GM21619 (cell line): ENCODE results near the gene ESRRB.

Experiments
- ATAC-seq: cut with Tn5 transposase; IDR thresholded peaks from one replicate; pipeline ENCODE4 v1.9.1; 2021; ENCODE audit not compliant: unreplicated experiment

The ESRRB gene

GRCh38 chr14:76405627-76406026 lies 29.7 kb downstream of the ESRRB start:
- ATAC-seq: no peak

- no peak for ATAC-seq
Observed at GRCh38 chr14:76407449-76408150, 31.7 kb downstream of the ESRRB start.

GRCh38 chr14:76408877-76409276 lies 32.9 kb downstream of the ESRRB start:
- ATAC-seq: no peak

DNA sequence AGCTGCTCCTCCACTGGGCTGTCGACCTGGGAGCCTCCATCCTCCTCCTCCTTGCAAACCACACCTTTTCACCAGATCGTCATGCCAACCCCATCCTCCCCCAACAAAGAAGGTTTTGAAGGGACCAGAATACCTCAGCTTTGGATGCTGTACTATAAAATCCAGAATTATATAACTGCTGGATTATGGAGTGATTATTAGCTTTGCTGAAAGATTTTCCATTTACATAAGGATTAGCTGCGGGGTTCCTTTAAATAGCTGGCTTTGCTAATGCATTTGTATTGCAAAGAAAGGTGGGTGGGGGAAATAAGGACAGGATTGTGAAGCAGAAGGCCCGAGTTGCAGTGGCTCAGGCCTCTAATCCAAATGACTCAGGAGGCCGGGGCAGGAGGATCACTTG lies 36.6 kb downstream of the ESRRB start:
- no peak for ATAC-seq

DNA sequence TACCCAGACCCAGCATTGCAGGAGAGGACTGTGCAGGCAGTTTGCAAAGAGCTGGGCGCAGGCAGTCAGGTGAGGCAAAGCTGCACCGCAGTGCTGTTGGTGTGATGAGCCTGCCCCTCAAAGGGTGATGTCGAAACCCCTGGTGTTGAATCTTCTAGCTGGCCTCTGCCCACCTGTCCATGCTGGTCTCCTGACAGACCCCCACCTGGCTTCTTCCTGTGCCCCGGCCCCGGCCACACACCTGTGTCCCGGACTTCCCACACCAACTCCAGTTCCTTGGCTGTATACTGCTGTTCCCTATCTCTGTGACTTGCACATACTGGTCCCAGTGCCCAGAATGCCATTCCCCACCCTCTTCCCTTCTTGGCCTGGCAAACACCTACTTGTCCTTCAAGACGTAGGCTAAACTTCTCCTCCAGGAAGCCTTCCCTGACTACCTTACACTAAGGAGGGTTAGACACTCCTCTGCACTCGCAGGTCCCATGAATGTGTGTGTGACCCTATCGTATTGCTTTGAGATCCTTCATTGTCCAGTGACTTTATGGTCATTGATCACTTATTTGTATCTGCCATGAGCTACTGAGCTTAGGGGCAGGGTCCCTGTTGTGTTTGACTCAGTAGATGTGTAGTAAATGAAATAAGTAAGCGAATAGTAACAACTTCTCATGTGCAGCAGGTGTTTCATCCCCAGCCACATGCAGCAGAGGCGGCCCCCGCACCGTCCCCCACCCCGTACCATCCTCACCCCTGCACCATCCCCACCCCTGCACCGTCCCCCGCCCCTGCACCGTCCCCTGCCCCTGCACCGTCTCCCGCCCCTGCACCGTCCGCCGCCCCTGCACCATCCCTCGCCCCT lies 37.4 kb downstream of the ESRRB start:
- ATAC-seq: no peak

- no peak for ATAC-seq
Observed at GRCh38 chr14:76413962-76414600, 38.1 kb downstream of the ESRRB start.

DNA sequence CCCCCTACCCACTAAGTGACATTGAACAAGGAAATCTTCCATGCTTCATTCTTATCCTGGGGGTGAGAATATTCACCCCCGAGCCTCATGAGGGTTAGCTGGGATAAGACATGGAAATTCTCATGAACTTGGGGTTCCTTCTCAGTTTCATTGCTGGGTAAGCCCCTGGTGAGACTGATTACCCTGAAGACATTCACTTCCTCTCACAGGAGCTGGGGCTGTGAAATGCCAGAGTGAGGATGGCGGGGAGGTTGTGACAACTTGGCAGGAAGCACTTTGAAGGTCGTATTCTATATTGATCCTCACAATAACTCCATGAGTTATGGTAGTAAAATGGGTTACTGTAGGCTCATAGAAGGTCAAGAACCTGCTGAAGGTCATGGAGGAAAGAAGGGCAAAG lies 43.5 kb downstream of the ESRRB start:
- no peak for ATAC-seq

DNA sequence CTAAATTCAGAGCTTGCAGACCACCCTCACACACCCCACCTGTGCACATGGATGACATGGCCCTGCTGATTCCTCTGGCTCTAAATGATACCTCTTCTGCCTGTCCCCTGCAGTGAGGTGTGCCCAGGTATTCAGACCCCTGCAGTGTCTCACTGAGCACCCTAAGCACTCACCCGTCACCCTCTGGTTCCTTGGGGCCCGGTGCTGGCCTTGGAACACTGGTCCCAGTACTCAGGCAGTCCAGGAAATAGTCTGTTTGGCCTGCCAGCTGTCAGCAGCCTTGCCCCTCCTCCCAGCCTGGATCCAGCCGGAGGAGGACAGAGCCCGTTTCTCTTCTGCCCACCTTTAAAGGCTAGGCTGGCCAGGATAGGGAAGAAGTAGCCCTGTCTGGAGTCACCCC lies 44.9 kb downstream of the ESRRB start:
- ATAC-seq: no peak

GRCh38 chr14:76421662-76422061 lies 45.7 kb downstream of the ESRRB start:
- ATAC-seq: no peak

GRCh38 chr14:76422662-76423061 lies 46.7 kb downstream of the ESRRB start:
- ATAC-seq: no peak

- ATAC-seq: no peak
Observed at GRCh38 chr14:76423534-76423933, 47.6 kb downstream of the ESRRB start.

- no peak for ATAC-seq
Observed at GRCh38 chr14:76424359-76424758, 48.4 kb downstream of the ESRRB start.

- no peak for ATAC-seq
Observed at GRCh38 chr14:76426161-76426696, 50.3 kb downstream of the ESRRB start.

GRCh38 chr14:76428611-76429010 lies 52.7 kb downstream of the ESRRB start:
- ATAC-seq: no peak

DNA sequence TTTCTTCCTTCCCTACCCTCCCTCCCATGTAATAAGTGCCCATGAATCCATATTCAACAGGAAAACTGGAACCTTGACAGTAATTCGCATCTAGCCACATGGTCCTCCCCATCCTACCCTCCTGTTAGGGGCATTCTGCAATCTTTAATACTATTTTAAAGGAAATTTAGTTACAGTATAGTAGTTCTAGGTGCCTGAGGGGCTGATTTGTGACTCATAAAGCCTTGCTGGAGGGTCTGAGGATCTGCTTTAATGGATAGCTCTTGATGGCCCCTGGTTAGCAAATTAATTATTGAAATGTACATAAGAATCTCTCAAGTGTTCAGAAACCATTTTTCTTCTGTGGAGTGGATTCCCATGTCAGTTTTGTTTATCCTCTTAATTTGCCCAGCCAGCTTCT lies 54.1 kb downstream of the ESRRB start:
- ATAC-seq: no peak

- no peak for ATAC-seq
Observed at GRCh38 chr14:76430475-76430980, 54.6 kb downstream of the ESRRB start.

DNA sequence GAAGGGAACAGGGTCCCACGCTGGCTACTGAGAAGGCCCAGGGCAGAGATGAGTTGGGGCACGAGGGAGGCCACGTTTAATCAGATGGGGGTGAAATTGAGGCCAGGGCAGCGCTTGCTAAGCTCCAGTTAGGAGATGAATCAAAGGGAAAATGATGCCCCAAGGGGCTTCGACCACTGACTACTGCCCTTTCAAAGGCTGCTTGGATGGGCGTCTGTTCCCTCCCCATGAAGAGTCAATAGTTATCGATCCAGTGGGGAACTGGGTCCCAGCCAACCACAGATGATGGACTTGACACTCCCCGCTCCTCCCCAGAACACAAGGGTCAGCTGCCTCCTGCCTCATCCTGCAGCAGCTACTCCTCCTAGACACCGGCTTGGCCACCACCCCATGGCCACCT lies 55.6 kb downstream of the ESRRB start:
- ATAC-seq: no peak

- ATAC-seq: no peak
Observed at GRCh38 chr14:76432827-76433752, 57.2 kb downstream of the ESRRB start.

DNA sequence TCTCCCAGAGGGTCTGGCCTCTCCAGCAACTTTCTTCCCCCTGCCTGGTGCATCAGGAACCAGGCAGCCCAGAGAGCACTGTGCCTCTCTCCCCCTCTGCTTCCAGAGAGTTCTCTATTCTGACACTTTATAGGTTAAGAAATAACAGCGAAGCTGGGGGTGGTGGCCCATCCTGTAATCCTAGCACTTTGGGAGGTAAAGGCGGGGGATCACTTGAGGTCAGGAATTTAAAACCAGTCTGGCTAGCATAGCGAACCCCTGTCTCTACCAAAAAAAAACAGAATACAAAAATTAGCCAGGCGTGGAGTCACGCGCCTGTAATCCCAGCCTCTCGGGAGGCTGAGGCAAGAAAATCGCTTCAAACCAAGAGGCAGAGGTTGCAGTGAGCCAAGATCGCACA lies 58.3 kb downstream of the ESRRB start:
- ATAC-seq: no peak

GRCh38 chr14:76439237-76439775 lies 63.4 kb downstream of the ESRRB start:
- ATAC-seq: no peak
